Measurements from ENCODE around the gene SYT4. TPM values are rescaled to one million over a fixed set of nuclear protein-coding genes. Genes with fewer than 3 reads are reported as not detected.

Gene SYT4
- total RNA-seq, 1 experiment from 2014 or later: 3.4 TPM

- Histone ChIP-seq H3K4ac (ENCODE audit: low read depth, low read length) (no peak overlapping the region), H3K14ac (ENCODE audit: insufficient read depth, low read length) (no peak overlapping the region), H4K20me1 (ENCODE audit: control insufficient read depth, insufficient read depth, insufficient read length) (no peaks in the 10 kb centered on the region), H2BK15ac (ENCODE audit: low read depth, low read length) (no peak overlapping the region), H3K79me2 (ENCODE audit: insufficient read depth, low read length) (no peaks in the 10 kb centered on the region; the same call in 1 of the 2 replicates), H3T11ph (ENCODE audit: low read length) (no peak overlapping the region), H2BK20ac (ENCODE audit: low read depth, low read length, poor library complexity, severe bottlenecking) (no peak overlapping the region), H3K27ac (ENCODE audit: insufficient read length, low read depth, low read length) (no peak overlapping the region), H3K9ac (ENCODE audit: extremely low read depth, insufficient read length, low read length) (no peak overlapping the region), H3K9me3 (ENCODE audit: control insufficient read depth, low read depth, low read length) (no peaks in the 10 kb centered on the region), H3K27me3 (ENCODE audit: insufficient read depth, low read length) (no peaks in the 10 kb centered on the region), H3K4me1 (ENCODE audit: insufficient read depth, low read length) (no peaks in the 10 kb centered on the region), H3K23me2 (ENCODE audit: insufficient read length, low read depth, low read length, poor library complexity, severe bottlenecking) (peaks cover 3% of the 10 kb centered on the region), H3K23ac (ENCODE audit: insufficient read length, low read depth, low read length) (no peak overlapping the region), H2AFZ (ENCODE audit: low read length) (no peak overlapping the region), H2AK5ac (ENCODE audit: insufficient read length, low read length) (no peak overlapping the region), H2BK12ac (ENCODE audit: insufficient read length, low read depth, low read length) (no peak overlapping the region), H4K5ac (ENCODE audit: insufficient read length, low read depth, low read length) (no peak overlapping the region), H2BK5ac (ENCODE audit: insufficient read length, low read length) (no peak overlapping the region), H3K18ac (ENCODE audit: insufficient read length, low read depth, low read length) (no peak overlapping the region), H2BK120ac (ENCODE audit: low read depth, low read length, poor library complexity, severe bottlenecking) (no peak overlapping the region), H3K79me1 (ENCODE audit: insufficient read depth, low read depth, low read length, poor library complexity, severe bottlenecking) (no peaks in the 10 kb centered on the region), H4K8ac (replicated peaks; ENCODE audit: insufficient read length, low read depth, low read length) (no peak overlapping the region), H3K56ac (ENCODE audit: insufficient read length, low read depth, low read length) (no peak overlapping the region), H4K91ac (ENCODE audit: insufficient read length, low read depth, low read length) (no peak overlapping the region), H3K4me2 (ENCODE audit: insufficient read depth, insufficient read length, low read length) (no peak overlapping the region)
- Mint-ChIP-seq H3K27ac (no peak overlapping the region), H3K36me3 (ENCODE audit: insufficient read depth in 1 of 3, low read depth in 3 of 3) (no peaks in the 10 kb centered on the region), H3K9me3 (no peaks in the 10 kb centered on the region), H3K4me1 (peaks cover 31 to 39% of the 10 kb centered on the region in 2 experiments), H3K4me3 (no peak overlapping the region), H3K27me3 (ENCODE audit: low read depth) (no peaks in the 10 kb centered on the region)
- no peak for TF ChIP-seq CTCF (conservative IDR thresholded peaks at IDR 0.05)
- DNase-seq: no peak
- WGBS (ENCODE audit: extremely low coverage, insufficient read length, low lambda C conversion rate): no CpG with 5 or more reads among the region's 1 CpG
Measured at GRCh38 chr18:43274526-43274925, 2.8 kb downstream of the SYT4 start.
